CD4-positive, CD25-positive, alpha-beta regulatory T cell (primary cell): ENCODE data around the gene DCPS. TPM values are rescaled to one million over a fixed set of nuclear protein-coding genes. Genes with fewer than 3 reads are reported as not detected.
A peak's percentile ranks its signal among the peaks of the same experiment; 100 is the strongest.
"Not testable (repeated sequence)": the region's sequence is repeated elsewhere in the genome, so short reads cannot be mapped to it uniquely, and the experiment has no call there.

Source experiments
- ATAC-seq, 2 donors: fragments of 150-1000 bp; cut with Tn5 transposase; one replicate each; pipeline ENCODE4 v1.10.0; 2021; ENCODE audit warnings: low read depth in 2 of 2, moderate number of reproducible peaks in 2 of 2, moderate library complexity in 1 of 2
- DNase-seq, 3 donors: peaks; one replicate each; pipeline versions ENCODE4 v3.0.0 to v3.0.0-alpha.2; 2012 to 2022; ENCODE audit warnings: mixed read lengths in 1 of 3
- H3K27ac ChIP-seq: one replicate; pipeline ENCODE4 v1.7.0; 2013; ENCODE audit warnings: mild to moderate bottlenecking, low read length; ENCODE audit not compliant: insufficient read depth, poor library complexity, severe bottlenecking
- H3K27me3 ChIP-seq: one replicate; pipeline ENCODE4 v1.7.0; 2013; ENCODE audit warnings: low read length; ENCODE audit not compliant: control insufficient read depth, insufficient read depth
- H3K36me3 ChIP-seq: one replicate; pipeline ENCODE4 v1.7.0; 2013; ENCODE audit warnings: mild to moderate bottlenecking, low read length, moderate library complexity; ENCODE audit not compliant: control insufficient read depth, insufficient read depth
- H3K4me1 ChIP-seq: 2 replicates; pipeline ENCODE4 v1.7.0; 2013; ENCODE audit warnings: mild to moderate bottlenecking, low read length; ENCODE audit not compliant: insufficient read depth, control insufficient read depth, poor library complexity, severe bottlenecking
- H3K4me3 ChIP-seq: one replicate; pipeline ENCODE4 v1.7.0; 2013; ENCODE audit warnings: low read depth, mild to moderate bottlenecking, low read length, moderate library complexity
- H3K9me3 ChIP-seq, 2 experiments: 1 replicate in 1 of 2; 2 replicates in 1 of 2; pipeline ENCODE4 v1.7.0; 2013; ENCODE audit warnings: low read length in 2 of 2, mild to moderate bottlenecking in 1 of 2, moderate library complexity in 1 of 2; ENCODE audit not compliant: control insufficient read depth in 2 of 2
- H3K27ac Mint-ChIP-seq, 3 donors: one replicate each; pipeline ENCODE4 v1.8.0; 2020 to 2022; ENCODE audit warnings: mild to moderate bottlenecking in 3 of 3, mixed read lengths in 3 of 3, moderate library complexity in 2 of 3
- H3K27me3 Mint-ChIP-seq: one replicate; pipeline ENCODE4 v1.8.0; 2022; ENCODE audit warnings: mild to moderate bottlenecking, mixed read lengths
- H3K36me3 Mint-ChIP-seq: one replicate; pipeline ENCODE4 v1.8.0; 2020; ENCODE audit warnings: mixed read lengths
- H3K4me1 Mint-ChIP-seq, 4 donors: one replicate each; pipeline ENCODE4 v1.8.0; 2020 to 2022; ENCODE audit warnings: mixed read lengths in 4 of 4, mild to moderate bottlenecking in 1 of 4
- H3K4me3 Mint-ChIP-seq, 4 donors: one replicate each; pipeline ENCODE4 v1.8.0; 2020 to 2022; ENCODE audit warnings: mild to moderate bottlenecking in 4 of 4, mixed read lengths in 4 of 4, moderate library complexity in 3 of 4
- H3K9me3 Mint-ChIP-seq, 7 donors: one replicate each; pipeline ENCODE4 v1.8.0; 2020 to 2022; ENCODE audit warnings: mixed read lengths in 7 of 7, mild to moderate bottlenecking in 3 of 7, moderate library complexity in 2 of 7
- polyA plus RNA-seq, 4 donors: library from polyadenylated mRNA; unstranded; fragments of 300-500 nt; fragmentation: Illumina TruSeq; gene quantifications; one replicate each; pipeline ENCODE4 v1.2.3, GENCODE V29; 2021
- total RNA-seq: library from RNA; stranded (reverse); gene quantifications from one replicate; pipeline ENCODE4 v1.2.3, GENCODE V29; 2022

The DCPS gene
- total and polyA plus RNA-seq, 5 donors from 2014 or later: 18.1 to 57.6 (median 47.7) TPM

DNA sequence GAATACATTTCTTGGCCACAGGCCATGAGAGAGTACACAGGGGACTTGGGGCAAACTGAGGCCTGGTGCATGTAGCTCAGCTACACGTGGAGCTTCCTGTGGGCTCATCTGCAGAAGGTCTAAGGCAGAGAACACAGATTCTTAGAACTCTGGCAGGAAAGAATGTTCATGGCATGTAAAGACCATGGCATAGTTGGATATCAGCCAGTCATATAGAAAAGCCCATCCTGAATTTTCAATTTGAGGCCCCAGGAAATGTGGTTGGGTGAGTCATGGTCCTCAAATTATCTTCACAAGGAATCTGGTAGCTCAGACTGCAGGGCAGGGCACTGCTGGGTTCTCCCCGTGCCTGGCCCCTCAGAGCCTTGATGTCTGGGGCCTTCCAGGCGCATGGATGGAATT lies 37.9 kb downstream of the DCPS start:
- no peaks in the 10 kb centered on the region for H3K27me3 ChIP-seq
- Mint-ChIP-seq H3K4me3 (no peak overlapping the region), H3K9me3 (no peaks in the 10 kb centered on the region), H3K4me1 (peaks cover 0 to 6% (median 2%) of the 10 kb centered on the region in 4 donors), H3K27me3 (no peaks in the 10 kb centered on the region), H3K27ac (peak overlapping the region in 2 of 3 donors; percentile 2 to 56), H3K36me3 (peaks cover 37% of the 10 kb centered on the region)
- no peaks in the 10 kb centered on the region for H3K9me3 ChIP-seq
- ATAC-seq (no peak), DNase-seq (no peak)
- H3K4me3 ChIP-seq: no peak overlapping the region
- H3K4me1 ChIP-seq: no peaks in the 10 kb centered on the region
- no peak overlapping the region for H3K27ac ChIP-seq
- H3K36me3 ChIP-seq: peaks cover 83% of the 10 kb centered on the region

DNA sequence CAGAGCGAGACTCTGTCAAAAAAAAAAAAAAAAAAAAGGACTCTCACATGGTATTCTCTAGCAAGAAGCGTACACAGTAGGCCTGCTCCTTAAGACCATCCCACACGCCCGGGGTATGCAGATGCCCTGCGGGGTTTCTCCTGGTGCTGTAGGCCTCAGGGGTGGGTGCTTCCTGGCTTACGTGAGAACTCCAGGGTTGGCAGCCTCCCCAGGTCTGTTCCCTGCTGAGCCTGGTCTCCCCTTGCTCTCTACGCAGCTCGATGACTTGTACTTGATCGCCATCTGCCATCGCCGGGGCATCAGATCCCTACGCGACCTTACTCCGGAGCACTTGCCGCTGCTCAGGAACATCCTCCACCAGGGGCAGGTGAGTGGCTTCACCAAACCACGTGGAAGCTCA lies 39.2 kb downstream of the DCPS start:
- no peak for DNase-seq
- peaks cover 40% of the 10 kb centered on the region for H3K36me3 Mint-ChIP-seq

DNA sequence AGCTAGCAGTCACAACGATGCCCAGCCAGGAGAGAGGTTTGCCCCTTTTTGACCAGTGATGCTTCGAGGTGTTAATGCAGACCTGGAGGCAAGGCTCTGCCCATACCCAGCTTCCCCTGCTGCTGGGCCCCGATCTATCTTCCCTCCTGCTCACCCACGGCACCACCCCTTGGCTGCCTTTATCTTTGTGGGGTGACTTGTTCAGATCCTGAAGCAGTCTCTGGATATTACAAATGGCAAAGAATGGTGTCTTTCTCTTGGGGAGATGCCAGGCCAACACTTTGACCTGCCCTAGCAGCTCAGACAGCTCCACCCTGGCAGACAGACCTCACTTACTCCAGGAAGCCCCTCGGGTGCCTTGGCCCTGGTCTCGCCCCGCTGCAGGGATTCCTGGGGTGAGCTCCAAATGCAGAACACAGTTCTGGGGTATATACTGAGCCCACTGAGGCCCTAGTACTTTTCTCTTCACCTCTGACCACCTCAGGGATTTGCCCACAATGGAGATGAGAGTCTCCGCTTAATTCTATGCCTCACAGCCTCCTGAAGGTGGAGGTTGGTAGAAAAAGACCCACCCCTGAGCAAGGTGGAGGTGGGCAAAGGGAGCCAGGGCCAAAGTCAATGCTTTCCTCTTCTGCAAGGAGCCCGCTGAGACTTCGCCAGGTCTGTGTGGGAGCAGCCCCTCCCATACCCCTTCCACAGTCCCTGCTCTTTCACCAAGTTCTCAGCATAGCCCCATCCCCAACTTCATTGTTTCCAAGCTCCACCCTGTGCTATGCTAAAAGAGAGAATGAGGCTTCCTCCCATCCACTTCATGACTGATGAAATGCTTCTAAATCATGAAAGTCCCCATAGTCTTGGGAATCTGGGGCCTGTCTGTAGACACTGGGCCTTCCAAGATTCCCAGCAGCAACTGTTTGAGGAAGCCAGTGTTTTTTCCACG lies 40.6 kb downstream of the DCPS start:
- H3K9me3 Mint-ChIP-seq: no peaks in the 10 kb centered on the region
- H3K27ac Mint-ChIP-seq: peak overlapping the region; percentile 23 to 74 (median 55)
- Histone ChIP-seq H3K4me1 (no peaks in the 10 kb centered on the region), H3K27me3 (no peaks in the 10 kb centered on the region), H3K27ac (no peak overlapping the region), H3K9me3 (no peaks in the 10 kb centered on the region), H3K36me3 (peaks cover 73% of the 10 kb centered on the region), H3K4me3 (no peak overlapping the region)
- H3K36me3 Mint-ChIP-seq: peaks cover 36% of the 10 kb centered on the region
- H3K27me3 Mint-ChIP-seq: no peaks in the 10 kb centered on the region
- peaks cover 0 to 6% (median 2%) of the 10 kb centered on the region in 4 donors for H3K4me1 Mint-ChIP-seq
- DNase-seq: no peak
- ATAC-seq: no peak
- no peak overlapping the region for H3K4me3 Mint-ChIP-seq

More for the DNA sequence above, 39.2 kb downstream of the DCPS start:
- ATAC-seq: no peak
- H3K9me3 ChIP-seq: no peaks in the 10 kb centered on the region
- Mint-ChIP-seq H3K4me3 (no peak overlapping the region), H3K27me3 (no peaks in the 10 kb centered on the region), H3K9me3 (no peaks in the 10 kb centered on the region), H3K4me1 (peaks cover 0 to 6% (median 2%) of the 10 kb centered on the region in 4 donors), H3K27ac (no peak overlapping the region)
- H3K27ac ChIP-seq: no peak overlapping the region
- H3K4me1 ChIP-seq: no peaks in the 10 kb centered on the region
- no peaks in the 10 kb centered on the region for H3K27me3 ChIP-seq
- no peak overlapping the region for H3K4me3 ChIP-seq
- H3K36me3 ChIP-seq: peaks cover 85% of the 10 kb centered on the region

DNA sequence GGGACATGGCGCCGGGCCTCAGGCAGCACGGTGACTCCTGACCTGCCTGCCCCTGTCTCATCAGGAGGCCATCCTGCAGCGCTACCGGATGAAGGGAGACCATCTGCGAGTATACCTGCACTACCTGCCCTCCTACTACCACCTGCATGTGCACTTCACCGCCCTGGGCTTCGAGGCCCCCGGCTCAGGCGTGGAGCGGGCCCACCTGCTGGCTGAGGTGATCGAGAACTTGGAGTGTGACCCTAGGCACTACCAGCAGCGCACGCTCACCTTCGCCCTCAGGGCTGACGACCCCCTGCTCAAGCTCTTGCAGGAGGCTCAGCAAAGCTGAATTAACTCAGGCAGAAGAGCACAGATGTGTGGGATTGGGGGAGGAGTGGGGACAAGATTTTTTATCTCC lies 41.4 kb downstream of the DCPS start:
- ATAC-seq: no peak
- Histone ChIP-seq H3K27me3 (no peaks in the 10 kb centered on the region), H3K9me3 (no peaks in the 10 kb centered on the region), H3K36me3 (peaks cover 66% of the 10 kb centered on the region), H3K27ac (no peak overlapping the region), H3K4me1 (no peaks in the 10 kb centered on the region), H3K4me3 (no peak overlapping the region)
- Mint-ChIP-seq H3K27ac (peak overlapping the region in 2 of 3 donors; percentile 66 to 80), H3K9me3 (no peaks in the 10 kb centered on the region), H3K27me3 (no peaks in the 10 kb centered on the region), H3K4me3 (no peak overlapping the region), H3K36me3 (peaks cover 35% of the 10 kb centered on the region), H3K4me1 (peaks cover 0 to 6% (median 2%) of the 10 kb centered on the region in 4 donors)
- DNase-seq: no peak

DNA sequence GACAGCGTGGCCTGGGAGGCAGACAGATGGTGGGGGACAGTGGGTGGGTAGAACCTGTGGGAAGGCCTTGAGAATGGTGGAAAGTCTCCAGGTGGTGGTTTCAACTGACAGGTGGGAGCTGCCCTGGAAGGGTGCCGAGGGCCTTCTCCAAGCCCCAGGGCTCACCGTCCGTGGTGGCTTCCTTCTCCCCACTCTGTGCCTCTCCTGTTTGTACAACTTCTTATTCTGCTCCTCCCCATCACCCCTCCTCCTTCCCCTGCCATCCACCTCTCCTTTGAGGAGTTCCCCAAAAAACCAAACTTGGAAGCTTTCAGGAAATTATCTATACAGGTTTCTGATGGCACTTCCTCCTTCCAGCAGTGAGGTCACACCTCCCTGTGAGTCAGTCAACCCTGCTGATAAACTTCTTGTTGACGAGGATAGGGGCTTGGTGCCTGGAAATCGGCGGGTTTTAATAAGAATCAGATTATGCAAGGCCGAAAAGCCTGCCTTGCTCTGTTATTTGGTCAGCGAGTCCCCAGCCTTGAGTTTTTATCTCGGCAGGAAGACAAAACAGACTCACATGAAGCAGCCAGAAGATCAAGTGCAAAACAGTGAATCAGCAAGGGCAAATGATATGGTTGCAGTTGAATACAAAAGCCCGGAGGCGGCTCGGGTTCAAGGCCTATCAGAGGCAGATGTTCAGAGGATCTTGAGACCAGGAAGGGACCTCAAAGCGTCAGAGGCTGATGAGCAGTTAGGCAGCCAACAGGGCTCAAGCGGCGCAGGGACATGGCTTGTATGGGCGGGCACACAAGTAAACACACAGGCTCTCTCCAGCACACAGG lies 42.1 kb downstream of the DCPS start:
- Histone ChIP-seq H3K36me3 (peaks cover 62% of the 10 kb centered on the region), H3K9me3 (no peaks in the 10 kb centered on the region), H3K27ac (no peak overlapping the region), H3K4me1 (no peaks in the 10 kb centered on the region), H3K27me3 (no peaks in the 10 kb centered on the region), H3K4me3 (no peak overlapping the region)
- peaks cover 35% of the 10 kb centered on the region for H3K36me3 Mint-ChIP-seq
- no peak for ATAC-seq
- H3K27me3 Mint-ChIP-seq: no peaks in the 10 kb centered on the region
- H3K9me3 Mint-ChIP-seq: no peaks in the 10 kb centered on the region
- H3K4me1 Mint-ChIP-seq: peaks cover 0 to 5% (median under 1%) of the 10 kb centered on the region in 4 donors
- peak overlapping the region in 1 of 4 donors; percentile 87 for H3K4me3 Mint-ChIP-seq
- peak overlapping the region in 2 of 3 donors; percentile 26 to 64 for H3K27ac Mint-ChIP-seq
- DNase-seq: peak in 1 of 3 donors; percentile 25

DNA sequence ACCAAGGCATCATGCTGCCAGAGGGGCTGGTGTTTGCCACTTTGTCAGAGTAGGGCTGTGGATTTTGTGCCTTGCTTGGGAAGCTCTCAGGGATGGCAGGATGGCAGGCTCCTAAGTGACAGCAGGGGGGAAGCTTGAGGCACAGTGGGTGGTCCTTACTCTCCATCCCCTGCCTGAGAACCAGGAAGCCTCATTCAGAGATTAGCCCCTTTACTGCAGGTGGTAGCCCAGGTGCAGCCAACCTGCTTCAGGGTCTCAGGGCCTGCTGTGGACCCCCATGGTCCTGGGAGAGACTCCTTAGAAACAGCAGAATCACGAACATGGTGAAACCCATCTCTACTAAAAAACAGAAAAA lies 42.7 kb downstream of the DCPS start:
- no peaks in the 10 kb centered on the region for H3K9me3 Mint-ChIP-seq
- peak overlapping the region in 2 of 3 donors; percentile 26 to 64 for H3K27ac Mint-ChIP-seq
- Histone ChIP-seq H3K27ac (no peak overlapping the region), H3K4me1 (no peaks in the 10 kb centered on the region), H3K27me3 (no peaks in the 10 kb centered on the region), H3K36me3 (peaks cover 56% of the 10 kb centered on the region), H3K4me3 (no peak overlapping the region), H3K9me3 (no peaks in the 10 kb centered on the region)
- H3K36me3 Mint-ChIP-seq: peaks cover 30% of the 10 kb centered on the region
- ATAC-seq (no peak), DNase-seq (no peak)
- peak overlapping the region in 1 of 4 donors; percentile 87 for H3K4me3 Mint-ChIP-seq
- H3K4me1 Mint-ChIP-seq: peaks cover 0 to 5% (median 2%) of the 10 kb centered on the region in 4 donors
- no peaks in the 10 kb centered on the region for H3K27me3 Mint-ChIP-seq

DNA sequence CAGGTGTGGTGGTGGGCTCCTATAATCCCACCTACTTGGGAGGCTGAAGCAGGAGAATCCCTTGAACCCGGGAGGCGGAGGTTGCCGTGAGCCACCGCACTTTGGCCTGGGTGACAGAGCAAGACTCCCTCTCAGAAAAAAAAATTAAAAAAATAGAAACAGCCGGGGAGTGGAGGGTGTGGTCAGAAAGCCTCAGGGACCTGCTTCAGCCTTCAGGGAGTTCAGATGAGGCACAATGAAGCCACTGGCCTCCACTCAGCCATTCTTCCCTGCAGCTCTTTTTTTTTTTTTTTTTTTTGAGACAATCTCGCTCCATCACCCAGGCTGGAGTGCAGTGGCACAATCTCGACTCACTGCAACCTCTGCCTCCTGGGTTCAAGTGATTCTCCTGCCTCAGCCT lies 43.1 kb downstream of the DCPS start:
- not testable (repeated sequence) for H3K27ac Mint-ChIP-seq, H3K4me1 Mint-ChIP-seq
- peaks cover 26% of the 10 kb centered on the region for H3K36me3 Mint-ChIP-seq

More for the DNA sequence above, 43.1 kb downstream of the DCPS start:
- H3K27me3 Mint-ChIP-seq, H3K9me3 Mint-ChIP-seq, H3K4me3 Mint-ChIP-seq, H3K27ac ChIP-seq, H3K27me3 ChIP-seq, H3K4me1 ChIP-seq, H3K9me3 ChIP-seq, H3K4me3 ChIP-seq, ATAC-seq, DNase-seq: not testable (repeated sequence)
- peaks cover 52% of the 10 kb centered on the region for H3K36me3 ChIP-seq
